Osteoblast (primary cell): Measurements from ENCODE around the gene JARID2. TPM values are rescaled to one million over a fixed set of nuclear protein-coding genes. Genes with fewer than 3 reads are reported as not detected.

Experiments
- DNase-seq: peaks from one replicate; pipeline ENCODE4 v3.0.0; 2011; ENCODE audit warnings: low spot score, mixed read lengths; ENCODE audit not compliant: insufficient read length; ENCODE audit errors: missing footprints
- H2AFZ ChIP-seq: 2 replicates; pipeline ENCODE4 v1.6.0; 2011; ENCODE audit warnings: mild to moderate bottlenecking, low read length
- H3K27ac ChIP-seq: 2 replicates; pipeline ENCODE4 v1.5.1; 2011; ENCODE audit warnings: mild to moderate bottlenecking, low read depth, low read length, moderate library complexity
- H3K27me3 ChIP-seq: 2 replicates; pipeline ENCODE4 v1.6.0; 2012; ENCODE audit warnings: mild to moderate bottlenecking, control low read depth, inconsistent platforms, low read length, moderate library complexity; ENCODE audit not compliant: insufficient read depth
- H3K36me3 ChIP-seq: 2 replicates; pipeline ENCODE4 v1.5.1; 2011; ENCODE audit warnings: mild to moderate bottlenecking, low read length, control low read depth, moderate library complexity; ENCODE audit not compliant: insufficient read depth
- H3K4me1 ChIP-seq: 2 replicates; pipeline ENCODE4 v1.5.1; 2011; ENCODE audit warnings: mild to moderate bottlenecking, low read length, control low read depth, moderate library complexity; ENCODE audit not compliant: insufficient read depth
- H3K4me2 ChIP-seq: 2 replicates; pipeline ENCODE4 v1.6.0; 2011; ENCODE audit warnings: mild to moderate bottlenecking, low read length; ENCODE audit not compliant: insufficient read depth
- H3K4me3 ChIP-seq: fragments of 200-600 bp; sonication (generic); 3 replicates; pipeline ENCODE4 v1.5.1; 2012; ENCODE audit warnings: mild to moderate bottlenecking, low read length, inconsistent platforms; ENCODE audit not compliant: insufficient read depth
- H3K79me2 ChIP-seq: 2 replicates; pipeline ENCODE4 v1.6.0; 2012; ENCODE audit warnings: mild to moderate bottlenecking, low read length, control low read depth, inconsistent platforms; ENCODE audit not compliant: insufficient read depth
- H3K9me3 ChIP-seq: 2 replicates; pipeline ENCODE4 v1.5.1; 2011; ENCODE audit warnings: low read depth, low read length, control low read depth
- H4K20me1 ChIP-seq: 2 replicates; pipeline ENCODE4 v1.6.0; 2012; ENCODE audit warnings: mild to moderate bottlenecking, low read length, control low read depth; ENCODE audit not compliant: insufficient read depth
- total RNA-seq: library from RNA; depleted of rRNA; stranded (reverse); fragments of >200 nt; gene quantifications from 2 replicates; pipeline ENCODE4 v1.2.3, GENCODE V29; 2012
- TF ChIP-seq, protein P1 (sequence below): IDR thresholded peaks from 2 replicates; pipeline ENCODE4 v1.5.1; 2011; ENCODE audit warnings: mild to moderate bottlenecking, low read depth, low read length, moderate library complexity; ENCODE audit errors: extremely low read depth

JARID2 gene
- total RNA-seq, 1 donor = 10.5 TPM

DNA sequence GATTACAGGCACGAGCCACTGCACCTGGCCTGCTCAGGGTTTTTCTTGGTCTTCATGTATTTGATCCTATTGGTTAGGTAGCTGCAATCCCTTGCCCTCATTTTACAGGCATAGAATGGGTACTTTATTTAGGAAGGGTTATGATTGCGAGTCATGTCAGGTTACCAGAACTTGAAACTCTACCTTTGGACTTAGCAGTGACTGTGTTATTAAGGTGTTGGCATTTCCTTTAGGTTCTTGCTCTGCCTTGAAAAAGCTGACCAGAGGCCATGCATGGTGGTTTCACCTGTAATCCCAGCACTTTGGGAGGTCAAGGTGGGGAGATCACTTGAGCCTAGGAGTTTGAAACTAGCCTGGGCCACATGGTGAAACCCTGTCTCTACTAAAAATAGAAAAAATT is 24.5 kb downstream of the JARID2 start:
- Histone ChIP-seq H3K9me3 (no peaks in the 10 kb centered on the region), H3K4me2 (no peak overlapping the region), H3K79me2 (peaks cover 96% of the 10 kb centered on the region), H4K20me1 (peaks cover 33% of the 10 kb centered on the region), H3K36me3 (no peaks in the 10 kb centered on the region), H3K4me3 (no peak overlapping the region), H3K27me3 (no peaks in the 10 kb centered on the region), H3K27ac (no peak overlapping the region), H3K4me1 (peaks cover 27% of the 10 kb centered on the region), H2AFZ (no peak overlapping the region)
- no peak for DNase-seq
- TF ChIP-seq, protein P1, sequence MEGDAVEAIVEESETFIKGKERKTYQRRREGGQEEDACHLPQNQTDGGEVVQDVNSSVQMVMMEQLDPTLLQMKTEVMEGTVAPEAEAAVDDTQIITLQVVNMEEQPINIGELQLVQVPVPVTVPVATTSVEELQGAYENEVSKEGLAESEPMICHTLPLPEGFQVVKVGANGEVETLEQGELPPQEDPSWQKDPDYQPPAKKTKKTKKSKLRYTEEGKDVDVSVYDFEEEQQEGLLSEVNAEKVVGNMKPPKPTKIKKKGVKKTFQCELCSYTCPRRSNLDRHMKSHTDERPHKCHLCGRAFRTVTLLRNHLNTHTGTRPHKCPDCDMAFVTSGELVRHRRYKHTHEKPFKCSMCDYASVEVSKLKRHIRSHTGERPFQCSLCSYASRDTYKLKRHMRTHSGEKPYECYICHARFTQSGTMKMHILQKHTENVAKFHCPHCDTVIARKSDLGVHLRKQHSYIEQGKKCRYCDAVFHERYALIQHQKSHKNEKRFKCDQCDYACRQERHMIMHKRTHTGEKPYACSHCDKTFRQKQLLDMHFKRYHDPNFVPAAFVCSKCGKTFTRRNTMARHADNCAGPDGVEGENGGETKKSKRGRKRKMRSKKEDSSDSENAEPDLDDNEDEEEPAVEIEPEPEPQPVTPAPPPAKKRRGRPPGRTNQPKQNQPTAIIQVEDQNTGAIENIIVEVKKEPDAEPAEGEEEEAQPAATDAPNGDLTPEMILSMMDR = no peak

DNA sequence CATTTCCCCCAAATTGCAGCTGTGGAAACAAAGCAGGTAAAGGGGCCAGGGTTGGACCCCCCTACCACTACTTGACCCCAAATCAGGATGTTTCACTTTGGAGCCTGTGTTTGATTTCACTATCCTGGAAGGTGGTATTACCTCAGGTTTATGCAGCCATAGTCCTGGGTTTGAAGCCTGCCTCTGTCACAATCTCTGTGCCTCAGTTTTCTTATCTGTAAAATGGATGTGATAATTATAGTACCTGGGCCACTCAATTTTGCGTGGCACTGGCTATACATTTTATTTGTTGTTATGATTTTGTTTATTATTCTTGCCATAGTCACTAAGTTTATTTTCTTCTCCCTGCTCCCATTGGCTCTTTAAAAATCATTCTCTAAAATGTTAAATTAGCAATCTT is 26.7 kb downstream of the JARID2 start:
- H2AFZ ChIP-seq = no peak overlapping the region
- no peak overlapping the region for H3K4me3 ChIP-seq
- H3K4me1 ChIP-seq = peaks cover 19% of the 10 kb centered on the region
- TF ChIP-seq, protein P1 = no peak
- H3K9me3 ChIP-seq = no peaks in the 10 kb centered on the region
- H3K36me3 ChIP-seq = no peaks in the 10 kb centered on the region
- no peaks in the 10 kb centered on the region for H3K27me3 ChIP-seq
- peaks cover 24% of the 10 kb centered on the region for H4K20me1 ChIP-seq
- peaks cover 96% of the 10 kb centered on the region for H3K79me2 ChIP-seq
- H3K4me2 ChIP-seq = no peak overlapping the region
- H3K27ac ChIP-seq = no peak overlapping the region
- DNase-seq = no peak

DNA sequence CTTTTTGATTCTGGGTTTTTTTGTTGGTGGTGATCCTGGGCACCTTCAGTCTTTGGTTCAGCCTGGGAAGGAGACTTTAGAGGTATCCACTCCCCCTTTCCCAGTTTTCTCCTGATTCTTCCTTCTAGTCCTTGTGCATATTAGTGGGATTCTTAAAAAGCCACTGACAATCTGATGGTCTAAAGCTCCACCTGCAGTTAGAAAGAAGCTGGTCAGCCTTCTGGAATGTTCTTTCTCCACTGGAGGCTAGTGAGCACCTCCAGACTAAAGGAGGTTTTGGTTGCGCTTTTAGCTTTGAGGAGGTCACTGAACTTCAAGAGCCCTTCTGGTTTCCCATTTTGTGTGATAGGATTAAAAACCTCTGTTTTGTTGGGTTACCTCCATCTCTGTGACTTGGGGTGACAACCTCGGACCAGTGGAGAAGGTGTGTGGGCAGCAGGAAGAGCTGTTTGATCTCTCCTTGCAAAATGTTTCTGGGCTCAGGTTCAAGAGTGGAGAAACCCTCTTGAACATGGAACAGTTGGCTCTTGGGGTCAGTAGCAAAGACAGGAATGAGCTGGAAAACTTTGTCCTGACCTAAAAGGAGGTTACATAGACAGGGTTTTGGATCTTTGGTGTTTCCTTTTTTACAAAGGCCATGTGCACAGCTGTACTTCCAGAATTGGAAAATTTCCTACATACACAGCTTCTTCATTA is 29.0 kb downstream of the JARID2 start:
- Histone ChIP-seq H2AFZ (no peak overlapping the region), H3K79me2 (peaks cover 94% of the 10 kb centered on the region), H3K36me3 (no peaks in the 10 kb centered on the region), H3K4me2 (no peak overlapping the region), H3K27ac (no peak overlapping the region), H4K20me1 (peaks cover 27% of the 10 kb centered on the region), H3K4me3 (no peak overlapping the region), H3K4me1 (peaks cover 22% of the 10 kb centered on the region), H3K27me3 (no peaks in the 10 kb centered on the region), H3K9me3 (no peaks in the 10 kb centered on the region)
- TF ChIP-seq, protein P1 = peak; percentile 30
- DNase-seq = no peak

DNA sequence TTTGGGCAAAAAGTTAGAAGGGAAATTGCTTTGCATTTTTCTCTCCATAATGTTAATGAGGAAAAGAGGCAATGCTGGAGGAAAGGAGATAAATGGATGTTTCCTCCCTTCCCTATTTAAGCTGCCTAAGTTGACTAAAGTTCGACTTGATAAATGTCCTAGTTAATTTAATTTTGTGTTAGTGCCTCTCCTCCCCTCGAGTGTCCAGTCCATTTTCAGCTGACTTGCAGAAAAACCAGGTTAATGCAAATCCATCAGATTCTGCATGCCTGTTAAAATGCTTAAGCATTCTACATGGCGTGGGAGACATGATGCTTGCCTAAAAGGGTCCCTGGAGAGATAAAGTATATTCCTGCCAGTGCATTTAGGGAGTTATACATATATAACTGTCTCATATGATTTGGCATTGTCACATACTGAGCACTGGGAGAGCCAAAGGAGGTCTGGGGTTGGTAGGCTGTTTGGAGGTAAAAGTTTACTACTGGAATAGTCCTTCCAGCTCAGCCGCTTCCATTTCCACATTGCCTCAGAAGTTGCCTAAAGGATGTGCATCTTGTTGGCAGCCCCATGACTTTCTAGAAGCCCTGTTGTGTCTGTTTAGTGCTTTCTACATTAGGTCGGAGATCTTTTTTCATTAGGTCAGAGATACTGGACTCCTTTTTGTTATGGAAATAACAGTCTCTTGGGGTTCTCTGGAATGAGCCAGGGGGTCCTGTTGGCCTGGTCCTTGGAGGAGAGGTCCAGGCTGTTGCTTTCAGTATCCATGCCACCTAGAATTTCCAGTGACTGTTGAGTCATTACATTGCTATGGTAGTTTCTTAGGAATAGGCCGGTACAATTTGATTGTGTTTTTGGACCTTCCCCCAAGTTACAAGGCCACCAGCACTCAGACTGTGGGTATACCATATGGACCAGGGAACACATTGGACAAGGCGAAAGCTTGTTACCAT is 30.4 kb downstream of the JARID2 start:
- no peak for DNase-seq
- H3K36me3 ChIP-seq = no peaks in the 10 kb centered on the region
- no peak overlapping the region for H3K4me2 ChIP-seq
- peaks cover 29% of the 10 kb centered on the region for H3K4me1 ChIP-seq
- peaks cover 92% of the 10 kb centered on the region for H3K79me2 ChIP-seq
- H3K27me3 ChIP-seq = no peaks in the 10 kb centered on the region
- TF ChIP-seq, protein P1 = no peak
- H2AFZ ChIP-seq = no peak overlapping the region
- H3K27ac ChIP-seq = no peak overlapping the region
- peaks cover 30% of the 10 kb centered on the region for H4K20me1 ChIP-seq
- H3K4me3 ChIP-seq = no peak overlapping the region
- H3K9me3 ChIP-seq = no peaks in the 10 kb centered on the region
